HAP-1 (cell line): ENCODE measurements around the gene ST8SIA1.

Source experiments
- DNase-seq, 2 experiments: peaks; one replicate each; pipeline ENCODE4 v3.0.0-alpha.2; 2016 to 2020; ENCODE audit warnings: low spot score in 2 of 2
- H3K27me3 ChIP-seq: fragments of 250-450 bp; sonication (Bioruptor Pico); 2 replicates; pipeline ENCODE4 v1.5.1; 2020; ENCODE audit warnings: low read depth, mild to moderate bottlenecking, moderate library complexity
- H3K36me3 ChIP-seq: fragments of 250-450 bp; sonication (Bioruptor Pico); replicated peaks from 2 replicates; pipeline ENCODE4 v1.5.1; 2020; ENCODE audit warnings: mild to moderate bottlenecking
- H3K4me1 ChIP-seq: fragments of 250-450 bp; sonication (Bioruptor Pico); 2 replicates; pipeline ENCODE4 v1.5.1; 2020; ENCODE audit warnings: mild to moderate bottlenecking
- H3K4me3 ChIP-seq: fragments of 250-450 bp; sonication (Bioruptor Pico); 2 replicates; pipeline ENCODE4 v1.5.1; 2020; ENCODE audit warnings: mild to moderate bottlenecking, moderate library complexity
- H3K9me3 ChIP-seq: fragments of 250-450 bp; sonication (Bioruptor Pico); 2 replicates; pipeline ENCODE4 v1.5.1; 2020; ENCODE audit warnings: mild to moderate bottlenecking, moderate library complexity
- in situ Hi-C: fragments of 300-500 bp; cut with MboI; formaldehyde crosslinking; loops from 3 replicates; pipeline ENCODE4 v1.14.3; 2020; ENCODE audit warnings: low sequenced_read_pairs, inconsistent platforms, mixed read lengths

ST8SIA1 gene

GRCh38 chr12:22284871-22285270, 49.6 kb downstream of the ST8SIA1 start:
- no peak overlapping the region for H3K4me3 ChIP-seq
- no peak for DNase-seq
- in situ Hi-C loops, result no loop called here

GRCh38 chr12:22283508-22283907, 51.0 kb downstream of the ST8SIA1 start:
- Histone ChIP-seq H3K9me3 (no peaks in the 10 kb centered on the region), H3K27me3 (no peaks in the 10 kb centered on the region), H3K4me1 (no peaks in the 10 kb centered on the region), H3K4me3 (no peak overlapping the region), H3K36me3 (no peaks in the 10 kb centered on the region)
- DNase-seq, result no peak
- in situ Hi-C loops, result no loop called here

More at GRCh38 chr12:22284871-22285270, 49.6 kb downstream of the ST8SIA1 start:
- Histone ChIP-seq H3K27me3 (no peaks in the 10 kb centered on the region), H3K9me3 (no peaks in the 10 kb centered on the region), H3K36me3 (no peaks in the 10 kb centered on the region), H3K4me1 (no peaks in the 10 kb centered on the region)

- Histone ChIP-seq H3K27me3 (no peaks in the 10 kb centered on the region), H3K4me1 (no peaks in the 10 kb centered on the region), H3K4me3 (no peak overlapping the region), H3K9me3 (no peaks in the 10 kb centered on the region), H3K36me3 (no peaks in the 10 kb centered on the region)
- DNase-seq, result no peak
- in situ Hi-C loops, result no loop called here
These were observed 51.5 kb downstream of the ST8SIA1 start for GRCh38 chr12:22283006-22283506.

GRCh38 chr12:22282283-22282682, 52.2 kb downstream of the ST8SIA1 start:
- DNase-seq, result no peak
- no peak overlapping the region for H3K4me3 ChIP-seq
- in situ Hi-C loops, result no loop called here
- H3K9me3 ChIP-seq, result no peaks in the 10 kb centered on the region
- H3K27me3 ChIP-seq, result no peaks in the 10 kb centered on the region
- H3K4me1 ChIP-seq, result no peaks in the 10 kb centered on the region
- no peaks in the 10 kb centered on the region for H3K36me3 ChIP-seq

- no peaks in the 10 kb centered on the region for H3K4me1 ChIP-seq
- no peak for DNase-seq
- in situ Hi-C loops, result no loop called here
- no peak overlapping the region for H3K4me3 ChIP-seq
- H3K36me3 ChIP-seq, result no peaks in the 10 kb centered on the region
- H3K27me3 ChIP-seq, result no peaks in the 10 kb centered on the region
- no peaks in the 10 kb centered on the region for H3K9me3 ChIP-seq
These were observed 57.6 kb downstream of the ST8SIA1 start for GRCh38 chr12:22276867-22277266.

- in situ Hi-C loops, result no loop called here
- Histone ChIP-seq H3K36me3 (no peaks in the 10 kb centered on the region), H3K9me3 (no peaks in the 10 kb centered on the region), H3K4me1 (no peaks in the 10 kb centered on the region), H3K27me3 (no peaks in the 10 kb centered on the region), H3K4me3 (no peak overlapping the region)
- no peak for DNase-seq
These were observed 58.2 kb downstream of the ST8SIA1 start for GRCh38 chr12:22276313-22276712.

- Histone ChIP-seq H3K36me3 (no peaks in the 10 kb centered on the region), H3K4me1 (no peaks in the 10 kb centered on the region), H3K9me3 (no peaks in the 10 kb centered on the region), H3K27me3 (no peaks in the 10 kb centered on the region), H3K4me3 (no peak overlapping the region)
- no peak for DNase-seq
- in situ Hi-C loops, result no loop called here
These were observed 58.7 kb downstream of the ST8SIA1 start for GRCh38 chr12:22275843-22276242.

- no peaks in the 10 kb centered on the region for H3K4me1 ChIP-seq
- H3K4me3 ChIP-seq, result no peak overlapping the region
- DNase-seq, result no peak
- in situ Hi-C loops, result no loop called here
- no peaks in the 10 kb centered on the region for H3K9me3 ChIP-seq
- no peaks in the 10 kb centered on the region for H3K27me3 ChIP-seq
- no peaks in the 10 kb centered on the region for H3K36me3 ChIP-seq
These were observed 62.0 kb downstream of the ST8SIA1 start for GRCh38 chr12:22272335-22273151.

GRCh38 chr12:22271023-22271422, 63.5 kb downstream of the ST8SIA1 start:
- Histone ChIP-seq H3K27me3 (no peaks in the 10 kb centered on the region), H3K36me3 (no peaks in the 10 kb centered on the region), H3K4me3 (no peak overlapping the region), H3K4me1 (no peaks in the 10 kb centered on the region), H3K9me3 (no peaks in the 10 kb centered on the region)
- DNase-seq, result no peak
- in situ Hi-C loops, result no loop called here

- H3K4me3 ChIP-seq, result no peak overlapping the region
- H3K27me3 ChIP-seq, result no peaks in the 10 kb centered on the region
- no peaks in the 10 kb centered on the region for H3K9me3 ChIP-seq
- H3K36me3 ChIP-seq, result no peaks in the 10 kb centered on the region
- in situ Hi-C loops, result no loop called here
- no peaks in the 10 kb centered on the region for H3K4me1 ChIP-seq
- no peak for DNase-seq
These were observed 65.5 kb downstream of the ST8SIA1 start for GRCh38 chr12:22268973-22269372.

GRCh38 chr12:22268406-22268805, 66.1 kb downstream of the ST8SIA1 start:
- H3K9me3 ChIP-seq, result no peaks in the 10 kb centered on the region
- in situ Hi-C loops, result no loop called here
- H3K36me3 ChIP-seq, result no peaks in the 10 kb centered on the region
- H3K4me1 ChIP-seq, result no peaks in the 10 kb centered on the region
- H3K4me3 ChIP-seq, result no peak overlapping the region
- DNase-seq, result no peak
- no peaks in the 10 kb centered on the region for H3K27me3 ChIP-seq

- H3K4me3 ChIP-seq, result no peak overlapping the region
- in situ Hi-C loops, result no loop called here
- no peak for DNase-seq
- H3K9me3 ChIP-seq, result no peaks in the 10 kb centered on the region
- 0 out of 2 replicates have a peak, but pooled peaks cover 2% of the 10 kb centered on the region for H3K27me3 ChIP-seq
- H3K4me1 ChIP-seq, result no peaks in the 10 kb centered on the region
- no peaks in the 10 kb centered on the region for H3K36me3 ChIP-seq
These were observed 68.4 kb downstream of the ST8SIA1 start for GRCh38 chr12:22266101-22266500.

GRCh38 chr12:22264380-22264779, 70.1 kb downstream of the ST8SIA1 start:
- Histone ChIP-seq H3K4me3 (no peak overlapping the region), H3K4me1 (no peaks in the 10 kb centered on the region), H3K9me3 (no peaks in the 10 kb centered on the region), H3K36me3 (no peaks in the 10 kb centered on the region), H3K27me3 (0 out of 2 replicates have a peak, but pooled peaks cover 2% of the 10 kb centered on the region)
- DNase-seq, result no peak
- in situ Hi-C loops, result no loop called here

- no peak for DNase-seq
- no peak overlapping the region for H3K4me3 ChIP-seq
- no peaks in the 10 kb centered on the region for H3K4me1 ChIP-seq
- H3K36me3 ChIP-seq, result no peaks in the 10 kb centered on the region
- no peaks in the 10 kb centered on the region for H3K9me3 ChIP-seq
- H3K27me3 ChIP-seq, result 0 out of 2 replicates have a peak, but pooled peaks cover 2% of the 10 kb centered on the region
- in situ Hi-C loops, result no loop called here
These were observed 72.2 kb downstream of the ST8SIA1 start for GRCh38 chr12:22262309-22262708.
